ENCODE results near the gene MRPL52. TPM values are rescaled to one million over a fixed set of nuclear protein-coding genes. Genes with fewer than 3 reads are reported as not detected.

Gene MRPL52
- total RNA-seq, 2 experiments from 2014 or later: 122 to 126 TPM

- H3K4me3 Mint-ChIP-seq: no peak overlapping the region
- no peaks in the 10 kb centered on the region for H3K36me3 Mint-ChIP-seq (ENCODE audit: low read depth)
- intact Hi-C loops (cut with micrococcal nuclease): no loop called here
- H3K27me3 Mint-ChIP-seq: peaks cover 34% of the 10 kb centered on the region
- no peaks in the 10 kb centered on the region for H3K9me3 Mint-ChIP-seq
- H3K27ac Mint-ChIP-seq: no peak overlapping the region
- DNase-seq (no peak), ATAC-seq (no peak)
- ChIA-PET POLR2A (no interaction called here), CTCF (interaction anchor here (0.9 kb wide), 1 partner anchor 68 kb away, joined by 4 read pairs; no protein-coding TSS in a partner anchor)
- TF ChIP-seq CTCF (IDR thresholded peaks at IDR 0.05): no peak
- H3K4me1 Mint-ChIP-seq (ENCODE audit: low read depth): no peaks in the 10 kb centered on the region
Observed at GRCh38 chr14:22796087-22796707, 33.5 kb upstream of the MRPL52 start.

- H3K27ac Mint-ChIP-seq: no peak overlapping the region
- peaks cover 34% of the 10 kb centered on the region for H3K27me3 Mint-ChIP-seq
- no peaks in the 10 kb centered on the region for H3K9me3 Mint-ChIP-seq
- POLR2A ChIA-PET: interaction anchor here (0.8 kb wide), 1 partner anchor 58 kb away, joined by 3 read pairs; no protein-coding TSS in a partner anchor
- no peak for TF ChIP-seq CTCF (IDR thresholded peaks at IDR 0.05)
- H3K4me1 Mint-ChIP-seq (ENCODE audit: low read depth): no peaks in the 10 kb centered on the region
- CTCF ChIA-PET: interaction anchor here (0.9 kb wide), 1 partner anchor 69 kb away, joined by 4 read pairs; no protein-coding TSS in a partner anchor
- intact Hi-C loops (cut with micrococcal nuclease): no loop called here
- no peaks in the 10 kb centered on the region for H3K36me3 Mint-ChIP-seq (ENCODE audit: low read depth)
- DNase-seq (no peak), ATAC-seq (no peak)
- no peak overlapping the region for H3K4me3 Mint-ChIP-seq
Observed at GRCh38 chr14:22797017-22797917, 32.4 kb upstream of the MRPL52 start.

GRCh38 chr14:22798528-22798927 is 31.2 kb upstream of the MRPL52 start:
- CTCF ChIA-PET: no interaction called here
- Mint-ChIP-seq H3K36me3 (ENCODE audit: low read depth) (no peaks in the 10 kb centered on the region), H3K27me3 (peaks cover 39% of the 10 kb centered on the region), H3K4me3 (no peak overlapping the region), H3K27ac (no peak overlapping the region), H3K4me1 (ENCODE audit: low read depth) (no peaks in the 10 kb centered on the region), H3K9me3 (no peaks in the 10 kb centered on the region)
- POLR2A ChIA-PET: no interaction called here
- DNase-seq: no peak
- intact Hi-C loops (cut with micrococcal nuclease): no loop called here
- TF ChIP-seq CTCF (IDR thresholded peaks at IDR 0.05): no peak
- ATAC-seq: no peak

GRCh38 chr14:22800346-22800745 is 29.3 kb upstream of the MRPL52 start:
- Mint-ChIP-seq H3K36me3 (ENCODE audit: low read depth) (no peaks in the 10 kb centered on the region), H3K4me1 (ENCODE audit: low read depth) (no peaks in the 10 kb centered on the region), H3K27me3 (peaks cover 35% of the 10 kb centered on the region), H3K27ac (no peak overlapping the region), H3K4me3 (no peak overlapping the region), H3K9me3 (no peaks in the 10 kb centered on the region)
- intact Hi-C loops (cut with micrococcal nuclease): no loop called here
- ATAC-seq (no peak), DNase-seq (no peak)
- POLR2A ChIA-PET: interaction anchor here (0.6 kb wide), 1 partner anchor 113 kb away, joined by 3 read pairs; no protein-coding TSS in a partner anchor
- CTCF ChIA-PET: interaction anchor here (0.6 kb wide), 1 partner anchor 15 kb away, joined by 3 read pairs; no protein-coding TSS in a partner anchor
- no peak for TF ChIP-seq CTCF (IDR thresholded peaks at IDR 0.05)

- no peaks in the 10 kb centered on the region for H3K4me1 Mint-ChIP-seq (ENCODE audit: low read depth)
- CTCF ChIA-PET: no interaction called here
- intact Hi-C loops (cut with micrococcal nuclease): no loop called here
- no peak overlapping the region for H3K4me3 Mint-ChIP-seq
- POLR2A ChIA-PET: no interaction called here
- no peaks in the 10 kb centered on the region for H3K9me3 Mint-ChIP-seq
- no peaks in the 10 kb centered on the region for H3K36me3 Mint-ChIP-seq (ENCODE audit: low read depth)
- no peak overlapping the region for H3K27ac Mint-ChIP-seq
- TF ChIP-seq CTCF (IDR thresholded peaks at IDR 0.05): no peak
- ATAC-seq (no peak), DNase-seq (no peak)
- peaks cover 31% of the 10 kb centered on the region for H3K27me3 Mint-ChIP-seq
Observed at GRCh38 chr14:22801716-22802115, 28.0 kb upstream of the MRPL52 start.

All from activated CD8-positive, alpha-beta T cell treated with anti-CD3 and anti-CD28 coated beads for 36 hours (primary cell).